Panc1 (cell line): ENCODE measurements around the gene NLRP7.

Experiments
- REST ChIP-seq, 2 experiments: IDR thresholded peaks; 2 replicates each; pipeline ENCODE4 v1.6.1; 2011 to 2012; ENCODE audit warnings: low read depth in 2 of 2, control low read depth in 1 of 2, low read length in 1 of 2, mild to moderate bottlenecking in 1 of 2, moderate library complexity in 1 of 2; ENCODE audit not compliant: insufficient read depth in 1 of 2
- TF ChIP-seq, protein P1 (sequence below): fragments of 450-650 bp; IDR thresholded peaks from 2 replicates; pipeline ENCODE4 v1.5.1; 2017; ENCODE audit warnings: mild to moderate bottlenecking

GRCh38 chr19:54875506-54875905 is 71.8 kb downstream of the NLRP7 start:
- TF ChIP-seq, protein P1, sequence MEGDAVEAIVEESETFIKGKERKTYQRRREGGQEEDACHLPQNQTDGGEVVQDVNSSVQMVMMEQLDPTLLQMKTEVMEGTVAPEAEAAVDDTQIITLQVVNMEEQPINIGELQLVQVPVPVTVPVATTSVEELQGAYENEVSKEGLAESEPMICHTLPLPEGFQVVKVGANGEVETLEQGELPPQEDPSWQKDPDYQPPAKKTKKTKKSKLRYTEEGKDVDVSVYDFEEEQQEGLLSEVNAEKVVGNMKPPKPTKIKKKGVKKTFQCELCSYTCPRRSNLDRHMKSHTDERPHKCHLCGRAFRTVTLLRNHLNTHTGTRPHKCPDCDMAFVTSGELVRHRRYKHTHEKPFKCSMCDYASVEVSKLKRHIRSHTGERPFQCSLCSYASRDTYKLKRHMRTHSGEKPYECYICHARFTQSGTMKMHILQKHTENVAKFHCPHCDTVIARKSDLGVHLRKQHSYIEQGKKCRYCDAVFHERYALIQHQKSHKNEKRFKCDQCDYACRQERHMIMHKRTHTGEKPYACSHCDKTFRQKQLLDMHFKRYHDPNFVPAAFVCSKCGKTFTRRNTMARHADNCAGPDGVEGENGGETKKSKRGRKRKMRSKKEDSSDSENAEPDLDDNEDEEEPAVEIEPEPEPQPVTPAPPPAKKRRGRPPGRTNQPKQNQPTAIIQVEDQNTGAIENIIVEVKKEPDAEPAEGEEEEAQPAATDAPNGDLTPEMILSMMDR: no peak
- TF ChIP-seq REST (IDR thresholded peaks at IDR 0.05; ENCODE audit: insufficient read depth in 1 of 2, low read depth in 2 of 2, low read length in 1 of 2): no peak
